Measurements from ENCODE around the gene ABCA7. TPM values are rescaled to one million over a fixed set of nuclear protein-coding genes. Genes with fewer than 3 reads are reported as not detected.

ABCA7 gene
- total RNA-seq, 1 donor from 2014 or later = 11.8 TPM

GRCh38 chr19:1068009-1069001 is 28.4 kb downstream of the ABCA7 start:
- DNase-seq (ENCODE audit: extremely low read depth, low read depth, low spot score) = no peak

GRCh38 chr19:1069009-1069779 is 29.3 kb downstream of the ABCA7 start:
- DNase-seq (ENCODE audit: extremely low read depth, low read depth, low spot score) = no peak

- DNase-seq (ENCODE audit: extremely low read depth, low read depth, low spot score) = no peak
Measured at GRCh38 chr19:1070576-1070930, 30.6 kb downstream of the ABCA7 start.

GRCh38 chr19:1070931-1071791 is 31.3 kb downstream of the ABCA7 start:
- no peak for DNase-seq (ENCODE audit: extremely low read depth, low read depth, low spot score)

GRCh38 chr19:1072371-1073015 is 32.6 kb downstream of the ABCA7 start:
- DNase-seq (ENCODE audit: extremely low read depth, low read depth, low spot score) = no peak

- DNase-seq (ENCODE audit: extremely low read depth, low read depth, low spot score) = no peak
Measured at GRCh38 chr19:1073063-1073955, 33.4 kb downstream of the ABCA7 start.

- no peak for DNase-seq (ENCODE audit: extremely low read depth, low read depth, low spot score)
Measured at GRCh38 chr19:1073956-1074517, 34.1 kb downstream of the ABCA7 start.

GRCh38 chr19:1074544-1075283 is 34.8 kb downstream of the ABCA7 start:
- DNase-seq (ENCODE audit: extremely low read depth, low read depth, low spot score) = no peak

GRCh38 chr19:1076046-1076386 is 36.1 kb downstream of the ABCA7 start:
- DNase-seq (ENCODE audit: extremely low read depth, low read depth, low spot score) = no peak

- DNase-seq (ENCODE audit: extremely low read depth, low read depth, low spot score) = no peak
Measured at GRCh38 chr19:1076951-1077350, 37.0 kb downstream of the ABCA7 start.

- DNase-seq (ENCODE audit: extremely low read depth, low read depth, low spot score) = no peak
Measured at GRCh38 chr19:1079566-1080111, 39.7 kb downstream of the ABCA7 start.

- no peak for DNase-seq (ENCODE audit: extremely low read depth, low read depth, low spot score)
Measured at GRCh38 chr19:1080360-1081161, 40.7 kb downstream of the ABCA7 start.

- DNase-seq (ENCODE audit: extremely low read depth, low read depth, low spot score) = no peak
Measured at GRCh38 chr19:1081301-1082164, 41.6 kb downstream of the ABCA7 start.

GRCh38 chr19:1082165-1082927 is 42.4 kb downstream of the ABCA7 start:
- no peak for DNase-seq (ENCODE audit: extremely low read depth, low read depth, low spot score)

GRCh38 chr19:1082928-1083816 is 43.3 kb downstream of the ABCA7 start:
- no peak for DNase-seq (ENCODE audit: extremely low read depth, low read depth, low spot score)

Data from glomerular endothelial cell (primary cell).